Osteocyte (in vitro differentiated cells): ENCODE results near the gene FAM81B. TPM values are rescaled to one million over a fixed set of nuclear protein-coding genes. Genes with fewer than 3 reads are reported as not detected.
"Not testable (repeated sequence)": the region's sequence is repeated elsewhere in the genome, so short reads cannot be mapped to it uniquely, and the experiment has no call there.

ENCODE experiments used
- DNase-seq: peaks from one replicate; pipeline ENCODE4 v3.0.0; 2021; ENCODE audit warnings: mixed read lengths; ENCODE audit not compliant: unreplicated experiment; ENCODE audit errors: extremely low spot score
- H3K27ac Mint-ChIP-seq: one replicate; pipeline ENCODE4 v1.8.0; 2021; ENCODE audit warnings: mild to moderate bottlenecking, mixed read lengths; ENCODE audit not compliant: unreplicated experiment
- H3K27me3 Mint-ChIP-seq: one replicate; pipeline ENCODE4 v1.8.0; 2021; ENCODE audit warnings: mixed read lengths; ENCODE audit not compliant: unreplicated experiment
- H3K36me3 Mint-ChIP-seq: one replicate; pipeline ENCODE4 v1.8.0; 2021; ENCODE audit warnings: mixed read lengths; ENCODE audit not compliant: unreplicated experiment
- H3K4me1 Mint-ChIP-seq: one replicate; pipeline ENCODE4 v1.8.0; 2021; ENCODE audit warnings: mixed read lengths; ENCODE audit not compliant: unreplicated experiment
- H3K4me3 Mint-ChIP-seq: one replicate; pipeline ENCODE4 v1.8.0; 2021; ENCODE audit warnings: mild to moderate bottlenecking, moderate library complexity, mixed read lengths; ENCODE audit not compliant: unreplicated experiment
- H3K9me3 Mint-ChIP-seq: one replicate; pipeline ENCODE4 v1.8.0; 2021; ENCODE audit warnings: mixed read lengths; ENCODE audit not compliant: unreplicated experiment
- total RNA-seq: library from RNA; stranded (reverse); gene quantifications from 2 replicates; pipeline ENCODE4 v1.2.1, GENCODE V29; 2021
- TF ChIP-seq, protein P1 (sequence below): fragments of 200-600 bp; sonication (generic); IDR thresholded peaks from 2 replicates; pipeline ENCODE4 v1.5.0; 2021; ENCODE audit warnings: antibody characterized with exemption, mild to moderate bottlenecking, moderate library complexity

The FAM81B gene
- total RNA-seq, 1 donor from 2014 or later = not detected

DNA sequence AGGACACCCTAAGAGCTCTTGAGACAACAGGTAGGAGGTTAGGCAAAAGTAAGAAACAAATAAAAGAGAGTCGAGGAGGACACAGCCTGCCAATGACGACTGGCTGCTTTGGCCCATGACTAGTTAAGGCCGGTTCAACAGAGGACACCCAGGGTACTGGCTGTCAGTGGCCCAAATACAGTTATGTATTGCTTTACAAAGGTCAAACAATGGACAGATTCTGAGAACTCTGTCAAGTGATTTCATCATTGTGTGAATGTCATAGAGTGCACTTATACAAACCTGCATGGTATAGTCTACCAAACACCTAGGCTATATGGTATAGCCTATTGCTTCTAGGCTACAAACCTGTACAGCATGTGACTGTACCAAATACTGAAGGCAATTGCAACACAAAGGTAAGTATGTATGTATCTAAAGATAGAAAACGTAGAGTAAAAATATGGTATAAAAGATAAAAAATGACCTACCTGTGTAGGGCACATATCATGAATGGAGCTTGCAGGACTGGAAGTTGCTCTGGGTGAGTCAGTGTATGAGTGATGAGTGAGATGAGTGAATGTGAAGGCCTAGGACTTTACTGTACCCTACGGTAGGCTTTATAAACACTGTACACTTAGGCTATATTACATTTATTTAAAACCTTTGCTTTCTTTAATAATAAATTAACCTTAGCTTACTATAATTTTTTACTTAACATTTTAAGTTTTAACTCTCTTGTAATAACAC, 6.5 kb upstream of the FAM81B start:
- Mint-ChIP-seq H3K36me3 (no peaks in the 10 kb centered on the region), H3K9me3 (peaks cover 8% of the 10 kb centered on the region), H3K4me3 (no peak overlapping the region), H3K4me1 (no peaks in the 10 kb centered on the region), H3K27me3 (peaks cover 7% of the 10 kb centered on the region), H3K27ac (no peak overlapping the region)
- TF ChIP-seq, protein P1, sequence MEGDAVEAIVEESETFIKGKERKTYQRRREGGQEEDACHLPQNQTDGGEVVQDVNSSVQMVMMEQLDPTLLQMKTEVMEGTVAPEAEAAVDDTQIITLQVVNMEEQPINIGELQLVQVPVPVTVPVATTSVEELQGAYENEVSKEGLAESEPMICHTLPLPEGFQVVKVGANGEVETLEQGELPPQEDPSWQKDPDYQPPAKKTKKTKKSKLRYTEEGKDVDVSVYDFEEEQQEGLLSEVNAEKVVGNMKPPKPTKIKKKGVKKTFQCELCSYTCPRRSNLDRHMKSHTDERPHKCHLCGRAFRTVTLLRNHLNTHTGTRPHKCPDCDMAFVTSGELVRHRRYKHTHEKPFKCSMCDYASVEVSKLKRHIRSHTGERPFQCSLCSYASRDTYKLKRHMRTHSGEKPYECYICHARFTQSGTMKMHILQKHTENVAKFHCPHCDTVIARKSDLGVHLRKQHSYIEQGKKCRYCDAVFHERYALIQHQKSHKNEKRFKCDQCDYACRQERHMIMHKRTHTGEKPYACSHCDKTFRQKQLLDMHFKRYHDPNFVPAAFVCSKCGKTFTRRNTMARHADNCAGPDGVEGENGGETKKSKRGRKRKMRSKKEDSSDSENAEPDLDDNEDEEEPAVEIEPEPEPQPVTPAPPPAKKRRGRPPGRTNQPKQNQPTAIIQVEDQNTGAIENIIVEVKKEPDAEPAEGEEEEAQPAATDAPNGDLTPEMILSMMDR = no peak
- no peak for DNase-seq

DNA sequence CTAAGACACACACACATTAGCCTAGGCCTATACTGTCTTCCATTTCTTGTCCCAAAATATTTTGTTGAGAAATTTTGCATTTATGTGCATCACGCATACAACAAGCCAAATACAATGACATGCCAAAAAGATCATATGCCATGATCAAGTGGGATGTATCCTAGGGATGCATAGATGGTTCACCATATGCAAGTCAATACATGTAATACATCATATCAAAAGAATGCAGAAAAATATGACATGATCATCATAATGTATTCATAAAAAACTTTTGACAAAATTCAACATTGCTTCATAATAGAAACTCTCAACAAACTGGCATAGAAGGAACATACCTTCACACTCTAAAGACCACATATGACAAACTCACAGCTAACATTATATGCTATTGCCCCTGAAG, 5.8 kb upstream of the FAM81B start:
- TF ChIP-seq, protein P1 = no peak
- peaks cover 1% of the 10 kb centered on the region for H3K9me3 Mint-ChIP-seq
- no peaks in the 10 kb centered on the region for H3K4me1 Mint-ChIP-seq
- H3K36me3 Mint-ChIP-seq = no peaks in the 10 kb centered on the region
- H3K27ac Mint-ChIP-seq = no peak overlapping the region
- H3K4me3 Mint-ChIP-seq = no peak overlapping the region
- DNase-seq = no peak
- H3K27me3 Mint-ChIP-seq = peaks cover 5% of the 10 kb centered on the region

DNA sequence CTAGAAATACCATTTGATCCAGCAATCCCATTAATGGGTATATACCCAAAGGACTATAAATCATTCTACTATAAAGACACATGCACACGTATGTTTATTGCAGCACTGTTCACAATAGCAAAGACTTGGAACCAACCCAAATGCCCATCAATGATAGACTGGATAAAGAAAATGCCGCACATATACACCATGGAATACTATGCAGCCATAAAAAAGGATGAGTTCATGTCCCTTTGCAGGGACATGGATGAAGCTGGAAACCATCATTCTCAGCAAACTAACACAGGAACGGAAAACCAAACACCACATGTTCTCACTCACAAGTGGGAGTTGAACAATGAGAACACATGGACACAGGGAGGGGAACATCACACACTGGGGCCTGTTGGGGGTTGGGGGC, 799 bp downstream of the FAM81B start:
- not testable (repeated sequence) for H3K9me3 Mint-ChIP-seq, H3K4me1 Mint-ChIP-seq, H3K4me3 Mint-ChIP-seq, DNase-seq, H3K27ac Mint-ChIP-seq, H3K36me3 Mint-ChIP-seq
- peaks cover 30% of the 10 kb centered on the region for H3K27me3 Mint-ChIP-seq

DNA sequence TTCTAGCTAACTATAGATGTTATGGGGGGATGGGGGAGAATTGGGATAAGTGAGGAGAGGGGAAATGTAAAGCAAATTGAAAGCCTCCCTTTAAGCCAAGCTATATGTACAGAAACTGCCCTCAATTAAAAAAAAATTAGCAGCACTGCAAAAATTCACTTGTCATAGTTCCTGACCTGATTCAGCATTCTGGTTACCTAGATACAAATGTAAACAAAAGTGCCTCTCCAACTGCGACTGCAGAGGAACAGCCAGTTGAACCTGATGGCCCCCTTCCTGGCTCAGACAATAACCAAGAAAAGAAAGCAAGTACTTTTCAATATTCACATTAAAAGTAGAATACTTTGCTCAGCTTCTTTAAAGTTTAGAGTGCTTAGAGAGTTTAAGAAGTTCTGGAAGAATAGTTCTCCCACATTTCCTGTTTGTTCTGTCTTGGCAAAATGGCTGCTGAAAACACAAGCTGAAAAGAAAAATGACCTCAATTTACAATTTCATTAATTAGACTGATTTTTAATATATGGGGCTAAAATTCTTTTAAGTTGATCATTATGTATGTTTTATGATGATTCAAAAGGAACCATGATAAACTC, 1.5 kb downstream of the FAM81B start:
- DNase-seq = no peak
- H3K27ac Mint-ChIP-seq = no peak overlapping the region
- H3K4me1 Mint-ChIP-seq = no peaks in the 10 kb centered on the region
- no peak overlapping the region for H3K4me3 Mint-ChIP-seq
- H3K9me3 Mint-ChIP-seq = no peaks in the 10 kb centered on the region
- TF ChIP-seq, protein P1 = no peak
- peaks cover 34% of the 10 kb centered on the region for H3K27me3 Mint-ChIP-seq
- H3K36me3 Mint-ChIP-seq = no peaks in the 10 kb centered on the region

DNA sequence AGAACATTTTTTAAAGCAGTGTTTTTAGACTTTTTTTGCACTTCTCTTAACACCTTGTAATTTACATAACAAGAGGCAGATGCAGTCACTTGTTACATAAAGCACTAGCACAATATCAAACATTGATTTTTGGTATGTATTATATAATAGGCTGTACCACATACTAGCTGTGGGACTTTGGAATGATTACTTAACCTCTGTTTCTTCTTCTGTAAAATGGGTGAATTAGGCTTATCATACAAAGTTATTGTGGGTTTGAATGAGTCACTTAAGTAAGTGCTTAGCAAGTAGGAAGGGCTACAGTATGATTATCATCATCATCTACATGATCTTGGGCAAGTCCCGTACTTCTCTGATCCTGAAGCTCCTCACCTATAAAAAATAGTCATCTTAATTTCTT, 2.1 kb downstream of the FAM81B start:
- TF ChIP-seq, protein P1 = no peak
- Mint-ChIP-seq H3K4me1 (no peaks in the 10 kb centered on the region), H3K4me3 (no peak overlapping the region), H3K36me3 (no peaks in the 10 kb centered on the region), H3K27ac (no peak overlapping the region), H3K9me3 (no peaks in the 10 kb centered on the region), H3K27me3 (peaks cover 34% of the 10 kb centered on the region)
- no peak for DNase-seq
